ENCODE measurements around the gene MSMB. TPM values are rescaled to one million over a fixed set of nuclear protein-coding genes. Genes with fewer than 3 reads are reported as not detected.
"Not testable (repeated sequence)": the region's sequence is repeated elsewhere in the genome, so short reads cannot be mapped to it uniquely, and the experiment has no call there.

The MSMB gene
- not detected for total RNA-seq

GRCh38 chr10:46046261-46046660 lies at the start of gene MSMB:
Gene MSMB (minus strand): TSS chr10:46046269. CDS start chr10:46046237, 32 bp downstream.
- Histone ChIP-seq H3K27me3 (replicated peaks; ENCODE audit: insufficient read depth) (no peaks in the 10 kb centered on the region), H3K4me1 (ENCODE audit: control insufficient read depth in 1 of 2, low read depth in 2 of 2) (no peaks in the 10 kb centered on the region), H3K4me3 (no peak within 1 kb of the TSS), H3K27ac (no peak within 1 kb of the TSS), H3K36me3 (no peaks in the 10 kb centered on the region), H3K9me3 (no peaks in the 10 kb centered on the region)
- no peak for TF ChIP-seq CTCF (IDR thresholded peaks at IDR 0.05)
- DNase-seq (ENCODE audit: low spot score) (no peak), ATAC-seq (ENCODE audit: insufficient number of reproducible peaks, low FRiP score, low read depth) (no peak)

DNA sequence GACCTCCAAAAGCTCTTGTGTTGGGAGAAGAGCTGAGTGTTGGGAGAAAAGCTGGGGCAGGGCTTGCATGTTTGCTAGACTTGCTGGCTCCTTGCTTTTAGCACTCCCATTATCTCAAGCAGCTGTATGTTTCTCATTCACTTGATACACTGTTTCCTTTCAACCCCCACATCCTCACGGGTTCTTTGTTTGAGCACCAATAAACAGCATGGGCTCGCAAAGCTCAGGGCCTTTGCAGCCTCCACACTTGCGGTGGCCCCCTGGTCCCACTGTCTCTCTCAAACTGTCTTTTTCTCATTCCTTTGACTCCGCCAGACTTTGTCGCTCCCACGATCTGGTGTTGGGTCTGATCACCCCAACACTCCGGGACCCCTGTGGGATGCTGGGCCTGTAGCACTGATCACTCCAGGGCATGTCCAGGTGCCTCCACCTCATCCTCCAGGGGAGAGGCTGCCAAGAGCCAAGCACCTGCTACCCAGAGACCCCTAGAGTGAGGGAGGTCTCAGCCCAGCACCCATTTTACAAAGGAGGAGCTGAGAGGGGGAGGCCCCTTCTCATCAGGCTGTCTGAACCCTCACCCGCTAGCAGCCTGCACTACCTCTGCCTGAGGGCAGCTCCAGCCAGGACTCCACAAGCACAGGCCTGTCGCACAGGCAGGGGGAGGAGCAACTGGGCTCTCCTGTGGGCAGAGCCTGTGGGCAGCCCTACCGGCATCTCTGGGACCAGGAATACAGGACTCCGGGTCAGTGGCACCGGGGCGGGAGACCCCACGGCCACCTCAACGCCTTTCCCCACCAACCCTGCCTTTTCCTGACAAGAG lies 49.1 kb upstream of the MSMB start:
- H3K4me3 ChIP-seq = no peak overlapping the region
- ATAC-seq (ENCODE audit: insufficient number of reproducible peaks, low FRiP score, low read depth) (no peak), DNase-seq (ENCODE audit: low spot score) (no peak)
- H3K9me3 ChIP-seq = no peaks in the 10 kb centered on the region
- H3K27ac ChIP-seq = no peak overlapping the region
- no peaks in the 10 kb centered on the region for H3K36me3 ChIP-seq
- no peaks in the 10 kb centered on the region for H3K27me3 ChIP-seq (replicated peaks; ENCODE audit: insufficient read depth)
- H3K4me1 ChIP-seq (ENCODE audit: control insufficient read depth in 1 of 2, low read depth in 2 of 2) = no peaks in the 10 kb centered on the region
- no peak for TF ChIP-seq CTCF (IDR thresholded peaks at IDR 0.05)

- Histone ChIP-seq H3K9me3 (no peaks in the 10 kb centered on the region), H3K27ac (no peak overlapping the region), H3K4me3 (no peak overlapping the region), H3K4me1 (ENCODE audit: control insufficient read depth in 1 of 2, low read depth in 2 of 2) (no peaks in the 10 kb centered on the region), H3K27me3 (replicated peaks; ENCODE audit: insufficient read depth) (no peaks in the 10 kb centered on the region), H3K36me3 (no peaks in the 10 kb centered on the region)
- ATAC-seq (ENCODE audit: insufficient number of reproducible peaks, low FRiP score, low read depth) = no peak
- no peak for DNase-seq (ENCODE audit: low spot score)
- TF ChIP-seq CTCF (IDR thresholded peaks at IDR 0.05) = no peak
Observed at GRCh38 chr10:46094197-46094500, 48.1 kb upstream of the MSMB start.

DNA sequence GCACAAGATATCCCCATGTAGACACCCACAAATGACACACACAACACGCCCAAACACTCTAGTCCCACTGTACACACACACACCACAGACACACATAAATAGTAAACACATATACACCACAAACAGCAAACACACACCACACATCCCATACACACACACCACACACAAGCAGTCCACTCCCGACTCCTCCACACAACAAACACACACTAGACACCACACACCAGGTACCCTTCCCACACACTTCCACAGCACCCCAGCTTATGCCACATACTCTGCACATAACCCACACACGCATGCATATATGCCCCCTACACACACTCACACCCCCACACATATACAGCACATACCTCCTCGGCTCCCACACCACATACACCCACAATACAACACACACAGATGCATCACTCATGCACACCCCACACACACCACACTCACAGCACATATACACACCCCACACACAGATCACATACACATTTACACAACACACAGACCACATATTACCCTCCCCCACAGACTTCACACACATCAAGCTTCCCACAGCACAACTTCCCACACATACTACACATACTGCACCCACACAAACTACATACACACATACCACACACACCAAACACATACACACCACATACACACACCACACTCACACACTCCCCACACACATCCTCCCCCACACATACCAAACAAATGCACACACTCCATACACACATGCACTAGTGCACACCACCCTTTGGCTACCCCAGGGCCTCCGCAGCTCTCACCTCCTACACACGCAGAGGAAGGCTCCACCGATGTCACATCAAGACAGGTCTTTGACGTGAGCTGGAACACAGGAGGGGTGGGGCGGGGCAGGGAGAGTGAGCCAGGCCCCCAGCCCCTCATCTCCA lies 47.5 kb upstream of the MSMB start:
- not testable (repeated sequence) for H3K9me3 ChIP-seq; H3K27ac ChIP-seq; H3K27me3 ChIP-seq (replicated peaks; ENCODE audit: insufficient read depth); H3K4me1 ChIP-seq (ENCODE audit: control insufficient read depth in 1 of 2, low read depth in 2 of 2); H3K4me3 ChIP-seq; H3K36me3 ChIP-seq; DNase-seq (ENCODE audit: low spot score); ATAC-seq (ENCODE audit: insufficient number of reproducible peaks, low FRiP score, low read depth)

GRCh38 chr10:46092524-46093081 lies 46.5 kb upstream of the MSMB start:
- Histone ChIP-seq H3K36me3 (no peaks in the 10 kb centered on the region), H3K27me3 (replicated peaks; ENCODE audit: insufficient read depth) (no peaks in the 10 kb centered on the region), H3K9me3 (no peaks in the 10 kb centered on the region), H3K27ac (no peak overlapping the region), H3K4me1 (ENCODE audit: control insufficient read depth in 1 of 2, low read depth in 2 of 2) (no peaks in the 10 kb centered on the region), H3K4me3 (no peak overlapping the region)
- no peak for ATAC-seq (ENCODE audit: insufficient number of reproducible peaks, low FRiP score, low read depth)
- no peak for DNase-seq (ENCODE audit: low spot score)
- no peak for TF ChIP-seq CTCF (IDR thresholded peaks at IDR 0.05)
